Stimulated activated naive CD8-positive, alpha-beta T cell treated with anti-CD3 and anti-CD28 coated beads, Interleukin-15, Interleukin-2, amounts not matched to agents 100 U/mL and 50 U/mL, for 24 hours (primary cell): ENCODE data around the gene GSS.
"Not testable (repeated sequence)": the region's sequence is repeated elsewhere in the genome, so short reads cannot be mapped to it uniquely, and the experiment has no call there.

Experiments used
- ATAC-seq: fragments of 150-1000 bp; cut with Tn5 transposase; one replicate; pipeline ENCODE4 v1.10.0; 2021
- DNase-seq: peaks from one replicate; pipeline ENCODE4 v3.0.0; 2021

GSS gene

GRCh38 chr20:34907616-34908469, 47.8 kb downstream of the GSS start:
- DNase-seq (no peak), ATAC-seq (no peak)

DNA sequence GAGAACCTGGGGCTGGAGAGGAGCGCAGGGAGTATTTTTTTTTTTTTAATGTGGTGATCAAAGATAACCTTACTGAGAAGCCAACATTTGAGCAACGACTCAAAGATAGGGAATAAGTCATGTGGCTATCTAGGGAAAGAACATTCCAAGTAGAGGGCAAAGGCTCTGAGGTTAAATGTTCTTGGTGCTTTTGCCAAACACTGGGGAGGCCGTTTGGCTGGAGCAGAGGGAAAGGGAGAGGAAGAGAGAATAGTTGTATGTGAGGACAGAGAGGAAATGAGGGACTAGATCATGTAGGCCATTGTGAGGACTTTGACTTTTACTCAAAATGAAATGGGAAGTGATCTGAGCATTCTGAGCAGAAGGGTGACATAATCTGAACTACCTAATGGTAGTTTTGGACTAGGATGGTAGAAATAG, 51.4 kb downstream of the GSS start:
- DNase-seq (no peak), ATAC-seq (no peak)

DNA sequence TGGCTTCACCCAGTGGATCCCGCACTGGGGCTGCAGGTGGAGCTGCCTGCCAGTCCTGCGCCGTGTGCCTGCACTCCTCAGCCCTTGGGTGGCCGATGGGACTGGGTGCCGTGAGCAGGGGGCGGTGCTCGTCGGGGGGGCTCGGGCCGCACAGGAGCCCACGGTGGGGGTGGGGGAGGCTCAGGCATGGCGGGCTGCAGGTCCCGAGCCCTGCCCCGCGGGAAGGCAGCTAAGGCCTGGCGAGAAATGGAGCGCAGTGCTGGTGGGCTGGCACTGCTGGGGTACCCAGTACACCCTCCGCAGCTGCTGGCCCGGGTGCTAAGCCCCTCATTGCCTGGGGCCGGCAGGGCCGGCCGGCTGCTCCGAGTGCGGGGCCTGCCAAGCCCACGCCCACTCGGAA, 56.9 kb downstream of the GSS start:
- DNase-seq, ATAC-seq: not testable (repeated sequence)

DNA sequence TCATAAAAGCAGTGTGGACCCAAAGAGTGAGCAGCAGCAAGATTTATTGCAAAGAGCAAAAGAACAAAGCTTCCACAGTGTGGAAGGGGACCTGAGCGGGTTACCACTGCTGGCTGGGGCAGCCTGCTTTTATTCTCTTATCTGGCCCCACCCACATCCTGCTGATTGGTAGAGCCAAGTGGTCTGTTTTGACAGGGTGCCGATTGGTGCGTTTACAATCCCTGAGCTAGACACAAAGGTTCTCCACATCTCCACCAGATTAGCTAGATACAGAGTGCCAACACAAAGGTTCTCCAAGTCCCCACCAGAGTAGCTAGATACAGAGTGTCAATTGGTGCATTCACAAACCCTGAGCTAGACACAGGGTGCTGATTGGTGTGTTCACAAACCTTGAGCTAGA, 57.5 kb downstream of the GSS start:
- ATAC-seq, DNase-seq: not testable (repeated sequence)

GRCh38 chr20:34896086-34896621, 59.5 kb downstream of the GSS start:
- DNase-seq (no peak), ATAC-seq (no peak)

GRCh38 chr20:34895465-34895864, 60.1 kb downstream of the GSS start:
- DNase-seq (no peak), ATAC-seq (no peak)

DNA sequence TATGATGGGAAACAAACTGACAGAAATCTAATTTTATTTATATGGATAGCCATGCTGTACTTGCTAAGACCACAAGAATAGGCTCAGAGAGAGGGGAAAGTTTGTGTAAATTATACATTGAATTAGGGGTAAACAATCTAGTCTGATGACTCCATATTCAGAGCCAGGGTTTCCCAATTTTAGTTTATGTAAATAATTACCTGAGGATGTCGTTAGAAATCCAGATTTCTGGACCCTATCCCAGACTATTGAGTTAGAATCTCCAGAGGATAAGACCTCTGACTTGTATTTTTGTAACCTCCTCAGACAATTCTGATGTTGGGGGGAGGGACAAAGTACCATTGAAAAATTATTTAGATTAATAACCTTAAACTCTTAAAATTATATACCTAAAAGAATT, 60.9 kb downstream of the GSS start:
- ATAC-seq = no peak
- no peak for DNase-seq

- DNase-seq (no peak), ATAC-seq (no peak)
Measured at GRCh38 chr20:34892671-34893070, 62.9 kb downstream of the GSS start.

DNA sequence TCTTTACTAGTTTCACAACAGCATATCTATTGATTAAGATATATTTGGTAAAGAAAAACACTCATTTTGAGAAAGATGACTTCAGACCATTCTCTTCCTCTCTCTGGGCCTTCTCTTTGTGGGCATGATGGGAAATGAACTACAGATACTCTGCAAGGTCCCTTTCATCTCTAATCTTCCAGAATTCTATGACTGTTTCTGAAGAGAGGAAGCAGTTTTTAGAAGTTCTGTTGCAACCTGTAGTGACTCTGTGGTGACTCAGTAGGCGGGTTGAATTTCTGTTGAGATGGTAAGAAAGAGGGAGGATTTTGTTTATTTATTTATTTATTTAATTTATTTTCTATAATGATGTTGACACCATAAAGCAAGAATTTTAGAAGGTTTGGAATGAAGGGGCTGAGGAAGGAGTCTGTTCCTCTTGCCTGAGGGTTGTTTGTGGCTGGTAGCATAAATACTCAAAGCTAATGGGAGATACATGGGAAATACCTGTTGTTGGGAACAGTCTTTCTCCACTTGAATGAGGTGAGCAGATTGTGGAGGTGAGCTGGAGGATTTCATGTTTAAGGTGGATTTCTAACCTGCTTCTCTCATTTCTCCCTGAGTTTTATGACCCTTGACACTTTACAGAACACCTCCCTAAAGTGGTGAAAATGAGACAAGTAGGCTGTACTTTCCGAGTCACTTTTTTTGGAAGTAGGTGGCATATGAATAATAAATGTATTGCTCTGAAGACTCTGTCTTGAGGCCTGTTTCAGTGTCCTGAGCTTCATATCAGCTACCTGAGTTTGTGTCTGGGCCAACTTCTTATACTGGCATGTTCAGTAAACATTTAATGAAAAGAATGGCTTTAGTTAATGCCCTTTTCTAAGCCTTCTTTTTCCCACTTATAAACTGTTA, 64.2 kb downstream of the GSS start:
- ATAC-seq (peak; percentile 94), DNase-seq (peak; percentile 17)

GRCh38 chr20:34888468-34888867, 67.1 kb downstream of the GSS start:
- DNase-seq (no peak), ATAC-seq (no peak)

GRCh38 chr20:34887023-34887422, 68.6 kb downstream of the GSS start:
- DNase-seq (no peak), ATAC-seq (no peak)

DNA sequence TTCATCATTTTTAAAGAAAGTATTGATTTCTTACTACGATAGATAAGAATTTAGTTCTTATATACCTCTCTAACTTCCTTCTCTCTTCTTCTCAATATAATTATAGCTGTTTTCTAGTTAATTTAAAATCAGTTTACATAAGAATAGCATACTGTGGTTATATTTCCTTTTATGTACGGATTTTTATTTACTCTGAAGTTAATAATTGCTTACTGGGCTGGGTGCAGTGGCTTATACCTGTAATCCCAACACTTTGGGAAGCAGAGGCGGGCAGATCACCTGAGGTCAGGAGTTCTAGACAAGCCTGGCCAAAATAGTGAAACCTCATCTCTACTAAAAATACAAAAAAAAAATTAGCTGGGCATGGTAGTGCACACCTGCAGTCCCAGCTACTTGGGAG, 69.5 kb downstream of the GSS start:
- ATAC-seq = no peak

DNA sequence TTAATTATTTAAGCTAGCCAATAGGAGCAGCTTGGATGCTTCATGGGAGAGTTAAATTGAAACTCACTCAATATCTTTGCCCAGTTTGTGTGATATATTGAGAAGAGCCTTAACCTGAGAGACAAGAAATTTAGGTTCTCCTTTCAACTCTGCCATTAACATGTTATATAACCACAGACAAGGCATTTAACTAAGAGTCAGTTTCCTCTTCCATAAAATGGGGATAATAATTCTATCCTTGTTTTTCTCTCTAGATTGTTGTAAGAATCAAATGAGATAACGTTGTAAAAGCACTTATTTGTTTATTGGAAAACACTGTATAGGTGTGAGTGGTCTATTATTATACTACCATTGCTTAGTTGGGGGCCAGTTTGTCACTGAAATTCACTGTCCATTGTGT, 71.3 kb downstream of the GSS start:
- no peak for DNase-seq
- ATAC-seq = no peak

More for the DNA sequence above, 69.5 kb downstream of the GSS start:
- DNase-seq = no peak

DNA sequence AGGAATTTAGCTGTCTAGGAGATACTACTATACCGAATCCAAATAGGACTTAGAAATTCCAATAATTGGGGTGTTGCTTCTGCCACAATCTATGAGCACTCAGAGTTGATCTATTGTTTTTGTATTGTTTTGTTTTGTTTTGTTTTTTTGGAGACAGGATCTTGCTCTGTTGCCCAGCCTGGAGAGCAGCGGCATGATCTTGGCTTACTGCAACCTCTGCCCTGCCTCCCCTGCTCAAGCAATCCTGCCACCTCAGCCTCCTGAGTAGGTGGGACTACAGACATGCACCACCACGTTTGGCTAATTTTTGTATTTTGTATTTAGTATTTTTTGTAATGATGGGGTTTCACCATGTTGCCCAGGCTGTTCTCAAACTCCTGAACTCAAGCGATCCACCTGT, 71.8 kb downstream of the GSS start:
- DNase-seq (no peak), ATAC-seq (no peak)

- no peak for DNase-seq
- ATAC-seq = no peak
Measured at GRCh38 chr20:34883087-34883688, 72.4 kb downstream of the GSS start.

DNA sequence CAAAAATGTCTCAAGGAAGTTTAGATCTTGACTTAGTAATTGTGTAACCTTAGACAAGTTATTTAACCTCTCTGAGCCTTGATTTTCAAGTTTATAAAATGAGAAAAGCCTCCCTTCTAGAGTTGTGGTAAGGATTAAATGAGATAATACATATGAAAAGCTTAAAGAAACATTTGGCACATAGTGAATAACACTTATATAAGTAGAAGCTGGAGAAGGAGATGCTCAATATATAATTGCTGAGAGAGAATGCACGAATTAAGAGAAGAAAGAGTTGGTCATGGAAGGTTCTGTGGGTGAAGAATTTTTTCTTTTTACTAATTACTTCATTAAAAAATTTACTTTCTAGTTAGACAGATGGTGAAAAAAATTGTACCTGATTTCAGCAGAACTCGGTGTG, 73.9 kb downstream of the GSS start:
- DNase-seq (no peak), ATAC-seq (no peak)

GRCh38 chr20:34880971-34881370, 74.6 kb downstream of the GSS start:
- DNase-seq, ATAC-seq: not testable (repeated sequence)

GRCh38 chr20:34880215-34880850, 75.3 kb downstream of the GSS start:
- DNase-seq (no peak), ATAC-seq (no peak)
